K562 (cell line): Measurements from ENCODE around the gene MYO15B. TPM values are rescaled to one million over a fixed set of nuclear protein-coding genes. Genes with fewer than 3 reads are reported as not detected.

Experiments used
- CHD4 ChIP-seq: fragments of 200-600 bp; sonication (generic); IDR thresholded peaks from 3 replicates; pipeline ENCODE4 v1.6.1; 2012; ENCODE audit warnings: low read depth, mild to moderate bottlenecking, mixed read lengths, low read length, inconsistent platforms; ENCODE audit not compliant: insufficient read depth, insufficient replicate concordance, poor library complexity, severe bottlenecking
- DDX20 ChIP-seq: fragments of 450-650 bp; IDR thresholded peaks from 2 replicates; pipeline ENCODE4 v1.6.1; 2016; ENCODE audit warnings: missing genetic modification characterization, low read depth, mild to moderate bottlenecking, missing compliant biosample characterization, moderate library complexity
- KDM1A ChIP-seq, 2 experiments: fragments of 450-650 bp; IDR thresholded peaks; 2 replicates each; pipeline ENCODE4 v1.6.1; 2016; ENCODE audit warnings: mild to moderate bottlenecking in 2 of 2
- KLF1 ChIP-seq: fragments of 450-650 bp; IDR thresholded peaks from 2 replicates; pipeline ENCODE4 v1.6.1; 2016; ENCODE audit warnings: missing genetic modification characterization, missing compliant biosample characterization
- MGA ChIP-seq: fragments of 450-650 bp; IDR thresholded peaks from 2 replicates; pipeline ENCODE4 v1.6.1; 2016; ENCODE audit warnings: mild to moderate bottlenecking, moderate library complexity
- NONO ChIP-seq, 2 experiments: fragments of 200-400 bp in 1 of 2; fragments of 450-650 bp in 1 of 2; formaldehyde crosslinking in 1 of 2; IDR thresholded peaks; 2 replicates each; pipeline ENCODE4 v1.6.1; 2017; ENCODE audit warnings: low read depth in 2 of 2, mild to moderate bottlenecking in 2 of 2, moderate library complexity in 2 of 2, low read length in 1 of 2
- RCOR1 ChIP-seq, 2 experiments: IDR thresholded peaks; 2 replicates each; pipeline ENCODE4 v1.6.1; 2012; ENCODE audit warnings: low read depth in 2 of 2, low read length in 2 of 2, borderline replicate concordance in 1 of 2, improper control_type of control experiment in 1 of 2
- TAF15 ChIP-seq: fragments of 200-400 bp; formaldehyde crosslinking; IDR thresholded peaks from 2 replicates; pipeline ENCODE4 v1.6.1; 2017; ENCODE audit warnings: mild to moderate bottlenecking, low read depth, low read length, moderate library complexity
- TEAD4 ChIP-seq, 2 experiments: sonication (generic) in 1 of 2; formaldehyde crosslinking in 1 of 2; IDR thresholded peaks; 2 replicates each; pipeline versions ENCODE4 v1.6.1 to v1.8.0; 2012 to 2022; ENCODE audit warnings: borderline replicate concordance in 1 of 2, inconsistent platforms in 1 of 2, low read length in 1 of 2, mild to moderate bottlenecking in 1 of 2, missing genetic modification reagents in 1 of 2
- ZBTB2 ChIP-seq: fragments of 450-650 bp; IDR thresholded peaks from 2 replicates; pipeline ENCODE4 v1.6.1; 2016; ENCODE audit warnings: antibody characterized with exemption
- ZBTB43 ChIP-seq: sonication (generic); formaldehyde crosslinking; IDR thresholded peaks from 2 replicates; pipeline ENCODE4 v1.8.0; 2023; ENCODE audit warnings: mild to moderate bottlenecking, missing genetic modification reagents
- polyA plus RNA-seq, 8 experiments: library from polyadenylated mRNA; depleted of rRNA in 4 of 8; stranded (reverse) in 5 of 8; unstranded in 3 of 8; fragments of >200 nt; fragmentation: Nextera tagmentation in 2 of 8; fragmentation: Illumina TruSeq in 1 of 8; extraction: Ambion mirVana in 2 of 8; extraction: Trizol in 1 of 8; gene quantifications; 2 replicates each; pipeline versions ENCODE4 v1.2.1 to v1.2.3, GENCODE V29; 2011 to 2014; ENCODE audit warnings: inconsistent platforms in 1 of 8, missing spikeins in 1 of 8
- total RNA-seq, 7 experiments: library from RNA; depleted of rRNA in 6 of 7; stranded (reverse); fragments of >200 nt in 6 of 7; fragmentation: Illumina TruSeq in 2 of 7; extraction: Trizol in 2 of 7; gene quantifications; 2 replicates each; pipeline versions ENCODE4 v1.2.1 to v1.2.3, GENCODE V29; 2011 to 2021; ENCODE audit warnings: low replicate concordance in 1 of 7

Gene MYO15B
- total and polyA plus RNA-seq, 9 of the 15 experiments (the other 6 are each of a cell fraction or from before 2014, with no cell fraction given), result 0.05 to 3.1 (median 0.83) TPM; not detected in 2

GRCh38 chr17:75571197-75571884 lies 16.3 kb upstream of the MYO15B start (continued):
- TF ChIP-seq MGA (no peak), DDX20 (tag) (no peak), CHD4 (no peak), ZBTB43 (CRISPR knock-in tag) (no peak), ZBTB2 (no peak), TEAD4 (IDR thresholded peaks at IDR 0.05; ENCODE audit: low read length) (no peak), TEAD4 (CRISPR knock-in tag; IDR thresholded peaks at IDR 0.05; ENCODE audit: borderline replicate concordance) (no peak), KDM1A (IDR thresholded peaks at IDR 0.05) (no peak), KLF1 (tag) (no peak), NONO (IDR thresholded peaks at IDR 0.05; ENCODE audit: low read depth in 2 of 2, low read length in 1 of 2) (no peak), TAF15 (no peak), RCOR1 (IDR thresholded peaks at IDR 0.05; ENCODE audit: borderline replicate concordance in 1 of 2, low read depth in 2 of 2, low read length in 2 of 2) (0 out of 4 replicates have a peak, but pooled peaks of 1 of the 2 experiments have one; percentile 9)
